ENCODE measurements around the gene HS2ST1.

DNA sequence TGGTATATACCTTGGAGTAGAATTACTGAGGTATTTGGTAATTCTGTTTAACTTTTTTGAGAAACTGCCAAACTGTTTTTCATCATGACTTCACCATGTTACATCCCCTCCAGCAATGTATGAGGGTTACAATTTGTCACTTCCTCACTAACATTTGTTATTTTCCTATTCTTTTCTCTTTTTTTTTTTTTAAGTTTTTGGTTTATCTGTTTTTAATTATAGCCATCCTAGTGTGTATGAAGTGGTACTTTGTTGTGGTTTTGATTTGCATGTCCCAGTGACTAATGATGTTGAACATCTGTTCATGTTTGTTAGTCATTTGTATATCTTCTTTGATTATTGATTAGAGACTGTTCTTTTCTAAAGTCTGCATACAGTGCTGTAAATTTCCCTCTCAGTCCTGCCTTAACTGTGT is 147.3 kb downstream of the HS2ST1 start:
- TF ChIP-seq EZH2phosphoT487 (IDR thresholded peaks at IDR 0.05; ENCODE audit: insufficient read depth, low read depth) (no peak), EZH2 (IDR thresholded peaks at IDR 0.05; ENCODE audit: insufficient read depth, poor library complexity, severe bottlenecking) (no peak)

All from GM23248 (cell line).